HPDE6-E6E7 (cell line): Measurements from ENCODE around the gene ZMPSTE24.

Experiments
- DNase-seq: peaks from one replicate; pipeline ENCODE4 v3.0.0; 2011; ENCODE audit warnings: missing footprints; ENCODE audit errors: extremely low spot score

ZMPSTE24 gene

DNA sequence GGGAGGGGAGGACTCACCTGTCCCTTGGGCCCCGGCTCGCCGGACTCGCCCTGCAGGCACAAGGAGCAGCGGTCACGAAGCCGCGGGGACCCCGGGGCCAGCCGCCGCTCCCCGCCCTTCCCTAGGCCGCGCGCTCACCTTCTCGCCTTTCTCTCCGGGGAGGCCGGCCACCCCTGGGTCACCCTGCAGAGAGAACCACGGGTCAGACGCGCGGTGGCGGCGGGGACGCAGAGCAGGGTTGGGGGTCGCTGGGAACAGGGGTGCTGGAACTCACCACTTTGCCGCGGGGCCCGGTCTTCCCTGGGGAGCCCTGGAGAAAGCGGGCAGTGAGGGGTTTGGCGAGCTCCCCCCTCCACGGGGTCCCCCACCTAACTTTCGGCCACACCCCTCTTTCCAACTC, 45.8 kb downstream of the ZMPSTE24 start:
- DNase-seq, result no peak

DNA sequence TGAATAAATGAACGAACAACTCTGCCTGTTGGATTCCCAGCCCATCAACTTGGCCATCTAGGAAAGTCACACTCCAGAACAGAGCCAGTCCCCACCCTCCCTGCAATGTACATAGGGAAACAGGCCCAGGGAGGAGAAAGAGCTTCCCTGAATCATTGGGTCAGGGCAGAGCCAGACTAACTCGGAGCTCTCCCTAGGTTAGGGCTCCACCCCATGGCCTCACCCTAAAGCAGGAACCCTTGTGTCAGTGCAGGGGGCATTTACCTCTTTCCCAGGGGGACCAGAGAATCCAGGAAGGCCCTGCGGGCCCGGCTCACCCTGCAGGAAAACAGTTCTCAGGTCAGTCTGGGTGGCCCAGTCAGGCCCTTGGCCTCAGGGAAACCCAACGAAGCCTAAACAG, 47.4 kb downstream of the ZMPSTE24 start:
- no peak for DNase-seq

DNA sequence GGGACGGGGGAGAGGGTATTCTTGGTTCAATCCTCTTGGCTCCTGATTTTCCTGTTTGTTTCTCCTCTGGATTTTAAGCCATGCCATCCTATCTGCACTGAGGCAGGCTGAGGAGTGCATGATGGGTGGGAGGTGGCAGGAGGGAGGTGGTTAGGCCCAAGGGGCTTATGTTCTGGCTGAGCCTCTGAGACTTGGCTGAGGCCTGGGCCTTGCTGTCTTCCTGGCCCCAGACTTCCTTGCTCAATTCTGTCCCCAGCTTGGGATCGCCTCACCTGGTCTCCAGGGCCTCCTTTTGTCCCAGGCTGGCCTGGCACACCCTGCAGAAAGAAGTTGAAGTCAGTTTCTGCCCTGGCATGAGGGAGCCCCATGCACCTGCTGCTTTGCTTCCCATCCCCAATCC, 47.8 kb downstream of the ZMPSTE24 start:
- no peak for DNase-seq

DNA sequence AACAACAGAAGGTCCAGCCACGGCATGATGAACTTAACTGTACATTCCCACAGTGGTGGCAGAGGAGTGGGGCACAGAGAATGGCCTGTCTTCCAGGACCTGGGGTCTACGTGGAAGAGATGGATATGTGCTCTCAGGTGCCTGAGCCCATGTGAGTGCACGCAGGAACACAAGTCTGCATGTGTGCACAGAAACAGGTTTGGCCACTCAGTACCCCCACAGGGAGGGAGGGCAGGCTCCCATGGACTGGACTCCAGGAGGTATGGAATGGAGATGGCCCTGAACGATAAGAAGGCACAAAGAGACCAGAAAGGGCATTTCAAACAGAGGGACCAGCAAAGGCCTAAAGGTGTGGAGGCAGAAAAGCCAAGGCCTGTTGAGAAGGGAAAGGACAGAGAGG, 48.3 kb downstream of the ZMPSTE24 start:
- DNase-seq, result no peak

DNA sequence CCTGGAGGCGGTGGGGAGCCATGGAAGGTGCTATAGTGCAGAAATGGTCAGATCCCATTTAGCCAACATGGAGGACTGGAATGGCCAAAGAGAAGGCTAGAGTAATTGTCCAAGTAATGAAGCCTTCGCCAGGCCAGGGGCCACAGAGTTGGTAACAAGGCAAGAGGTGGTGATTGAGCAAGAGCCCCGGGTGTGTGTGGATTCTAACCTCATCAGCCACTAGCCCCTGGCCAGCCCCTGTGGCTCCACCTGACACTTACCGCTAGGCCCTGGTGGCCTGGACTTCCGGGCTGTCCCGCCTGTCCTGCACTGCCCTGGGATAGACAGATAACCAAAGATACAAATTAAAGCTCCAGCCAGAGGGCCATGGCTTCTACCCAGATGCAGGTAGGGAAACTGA, 49.1 kb downstream of the ZMPSTE24 start:
- DNase-seq, result no peak

DNA sequence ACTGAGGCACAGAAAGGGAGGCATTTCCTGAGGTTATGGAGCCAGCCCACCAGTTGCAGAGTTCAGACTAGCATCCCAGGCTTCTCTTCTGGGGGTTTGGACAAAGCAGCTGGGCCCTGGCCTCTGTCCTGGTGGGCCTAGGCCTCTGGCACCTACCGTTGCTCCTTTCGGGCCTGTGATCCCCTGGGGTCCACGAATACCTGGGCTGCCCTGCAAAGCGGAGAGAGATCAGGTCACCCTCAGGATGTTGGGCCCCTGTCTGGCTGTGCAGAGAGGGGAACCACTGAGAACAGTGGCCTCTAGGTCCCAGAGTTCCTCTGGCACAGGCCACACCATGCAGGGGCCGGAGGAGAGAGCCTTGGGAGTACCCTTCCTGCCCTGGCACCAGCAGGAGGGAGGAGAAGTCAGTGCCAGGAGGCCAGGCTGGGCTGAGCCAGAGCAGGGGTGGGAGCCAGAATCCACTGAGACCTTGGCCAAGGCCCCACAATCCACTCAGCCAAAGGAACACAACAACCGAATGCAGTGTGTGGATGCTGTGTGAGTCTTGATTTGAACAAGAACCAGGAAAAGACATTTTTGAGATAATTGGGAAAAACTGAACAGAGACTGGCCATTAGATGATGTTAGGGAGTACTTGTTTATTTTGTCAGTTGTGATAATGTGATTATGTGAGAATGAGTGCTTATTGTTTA, 50.1 kb downstream of the ZMPSTE24 start:
- DNase-seq, result no peak

DNA sequence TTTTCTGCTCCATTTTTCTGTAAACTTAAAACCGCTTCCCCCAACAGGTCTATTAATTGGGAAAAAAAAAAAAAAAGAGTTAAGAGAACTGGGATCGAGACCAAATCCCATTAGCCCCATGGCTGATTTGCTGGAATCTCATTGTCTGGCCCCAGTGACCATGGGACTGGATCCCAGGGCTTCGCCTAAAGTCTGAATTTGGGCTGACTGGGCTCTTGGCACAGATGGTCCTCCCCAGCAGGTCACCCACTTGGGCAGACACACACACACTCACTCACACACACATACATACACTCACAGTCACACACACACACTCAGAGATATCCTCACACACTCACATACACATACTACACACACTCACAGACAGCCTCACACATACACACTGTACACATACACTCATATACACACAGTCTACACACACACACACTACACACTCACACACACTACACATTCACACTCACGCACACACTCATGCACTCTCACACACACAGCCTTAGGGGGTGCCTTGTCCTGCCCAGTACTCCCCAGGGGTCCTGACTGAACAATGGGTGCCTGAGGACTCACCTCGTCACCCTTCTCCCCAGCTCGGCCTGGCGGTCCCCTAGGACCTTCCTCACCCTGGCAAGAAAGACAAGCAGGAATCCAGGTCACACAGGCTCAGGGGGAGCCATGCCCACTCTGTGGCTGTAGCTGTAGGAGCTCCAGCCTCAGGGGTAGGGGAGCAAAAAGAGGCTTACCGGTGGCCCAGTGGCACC, 51.5 kb downstream of the ZMPSTE24 start:
- DNase-seq, result no peak

DNA sequence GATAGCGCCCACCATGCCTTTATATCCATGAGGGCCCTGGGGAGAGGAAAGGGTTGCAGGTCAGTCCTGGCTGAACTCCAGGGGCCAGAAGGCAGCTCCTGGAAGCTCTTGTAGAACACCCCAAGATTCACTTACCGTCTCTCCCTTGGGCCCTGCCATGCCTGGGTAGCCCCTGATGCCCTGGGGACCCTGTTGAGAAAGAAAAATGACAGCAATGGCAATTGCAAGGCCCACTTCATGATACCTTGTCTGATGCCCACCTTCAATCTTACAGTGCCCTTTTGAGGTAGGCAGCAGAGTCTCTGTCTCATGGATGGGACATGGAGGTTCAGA, 52.1 kb downstream of the ZMPSTE24 start:
- no peak for DNase-seq

DNA sequence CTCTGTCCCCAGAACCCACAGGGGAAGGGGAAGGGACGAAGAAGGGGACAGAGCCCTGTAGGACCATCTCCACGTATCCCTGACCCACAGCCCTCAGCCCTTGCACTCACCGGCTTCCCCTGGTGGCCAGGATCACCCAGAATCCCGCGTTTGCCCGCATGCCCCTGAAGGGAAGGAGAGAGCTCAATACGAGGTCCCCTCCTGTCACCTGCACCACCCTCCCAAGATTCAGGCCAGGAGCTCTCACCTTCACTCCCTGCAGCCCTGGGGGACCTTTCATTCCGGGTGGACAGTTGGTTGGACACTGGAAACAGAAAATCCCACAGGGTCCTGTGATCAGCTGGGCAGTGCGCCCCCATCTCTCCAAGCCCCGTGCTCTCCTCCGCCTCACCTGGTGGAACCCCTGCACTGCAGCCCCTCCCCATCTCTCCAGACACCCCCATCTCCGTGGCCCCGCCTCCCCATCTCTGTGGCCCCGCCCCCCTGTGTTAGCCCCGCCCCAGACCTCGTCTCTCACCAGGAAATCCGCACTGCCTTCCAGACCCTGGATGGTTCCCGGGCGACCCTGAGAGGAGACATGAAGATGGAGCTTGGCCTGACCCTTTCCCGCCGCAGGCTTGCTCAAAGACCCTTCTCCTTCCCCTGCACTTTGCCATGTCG, 53.1 kb downstream of the ZMPSTE24 start:
- no peak for DNase-seq

DNA sequence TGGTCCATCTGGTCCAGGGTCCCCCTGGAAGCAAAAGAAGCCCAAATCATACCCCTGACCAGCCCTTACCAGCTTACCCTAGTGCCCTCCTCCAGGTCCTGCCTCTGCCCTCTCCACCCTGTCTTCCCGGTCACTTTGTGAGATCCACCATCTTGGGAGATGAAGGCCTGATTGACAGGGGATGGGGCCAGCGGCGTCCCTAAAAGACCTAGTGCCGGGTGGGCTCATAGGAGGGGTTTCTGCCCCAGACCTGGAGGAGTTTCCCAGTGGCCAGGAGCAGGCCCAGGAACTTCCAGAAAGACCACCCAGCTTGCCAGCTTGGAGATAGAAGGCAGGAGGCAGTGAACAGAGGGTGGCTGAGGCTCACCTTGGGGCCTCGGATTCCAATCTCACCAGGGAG, 53.7 kb downstream of the ZMPSTE24 start:
- no peak for DNase-seq

DNA sequence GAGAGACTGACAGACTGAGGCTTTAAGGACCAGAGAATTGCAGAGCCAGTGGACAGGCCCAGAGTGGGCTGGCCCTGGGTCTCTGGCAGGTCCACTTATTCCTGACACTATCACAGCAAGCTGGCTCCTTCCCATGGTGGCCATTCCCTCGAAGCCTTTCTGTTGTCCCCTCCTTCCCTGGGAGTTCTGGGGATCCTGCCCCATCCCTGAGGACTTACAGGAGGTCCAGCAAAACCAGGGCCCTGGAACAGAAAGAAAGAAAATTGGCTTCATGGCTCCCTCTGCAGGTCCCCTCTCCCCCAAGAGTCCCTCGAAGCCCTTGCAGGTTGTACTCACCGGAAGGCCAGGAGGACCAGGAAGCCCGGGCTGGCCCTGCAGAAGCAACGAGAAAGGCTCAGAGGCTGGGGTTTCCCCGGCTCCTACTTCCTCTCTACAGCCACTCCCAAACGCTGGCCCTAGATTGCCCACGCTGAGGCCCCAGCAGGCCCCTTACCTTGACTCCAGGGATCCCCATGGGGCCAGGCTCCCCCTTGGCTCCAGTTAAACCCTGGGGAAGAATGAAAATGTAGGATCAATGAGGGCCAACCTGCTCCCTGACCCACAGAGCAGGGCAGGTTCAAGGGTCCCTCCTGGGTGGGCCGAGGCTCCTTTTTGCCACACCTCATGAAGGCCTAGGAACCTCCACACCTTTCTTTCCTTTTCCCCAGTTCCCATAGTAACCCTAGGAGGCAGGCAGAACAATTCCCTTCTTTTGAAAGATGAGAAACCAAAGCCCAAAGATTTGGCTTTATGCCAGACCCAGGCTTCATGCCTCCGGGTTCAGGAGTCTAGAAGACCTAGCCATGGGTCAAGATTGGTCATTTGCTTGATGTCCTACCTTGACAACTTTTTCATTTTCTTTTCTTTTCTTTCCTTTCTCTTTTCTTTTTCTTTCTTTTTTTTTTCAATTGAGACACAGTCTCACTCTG, 54.5 kb downstream of the ZMPSTE24 start:
- DNase-seq, result no peak

DNA sequence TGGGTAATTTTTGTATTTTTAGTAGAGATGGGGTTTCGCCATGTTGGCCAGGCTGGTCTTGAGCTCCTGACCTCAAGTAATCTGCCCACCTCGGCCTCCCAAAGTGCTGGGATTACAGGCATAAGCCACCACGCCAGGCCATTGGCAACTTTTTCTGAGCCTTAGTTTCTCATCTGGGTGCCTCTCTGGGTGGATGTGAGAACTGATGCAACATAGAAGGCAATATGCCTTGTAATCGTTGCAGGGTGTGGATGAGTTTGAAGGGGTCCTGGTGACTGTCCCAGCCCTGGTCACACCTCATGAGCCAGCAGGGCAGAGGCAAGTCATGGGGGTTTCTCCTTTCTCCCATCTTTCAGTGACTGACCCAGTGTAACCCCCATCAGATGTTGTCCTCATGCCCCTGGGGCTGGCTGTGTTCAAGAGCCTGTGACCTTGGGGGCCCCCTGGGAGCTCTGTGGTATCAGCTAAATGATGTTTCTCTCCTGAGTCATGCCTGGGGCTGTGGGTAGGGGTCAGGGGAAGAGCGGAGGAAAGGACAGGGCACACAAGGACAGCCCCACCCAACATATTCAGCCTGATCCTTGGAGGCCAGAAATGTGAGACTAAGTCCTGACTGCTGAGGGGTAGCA, 55.4 kb downstream of the ZMPSTE24 start:
- DNase-seq, result no peak

DNA sequence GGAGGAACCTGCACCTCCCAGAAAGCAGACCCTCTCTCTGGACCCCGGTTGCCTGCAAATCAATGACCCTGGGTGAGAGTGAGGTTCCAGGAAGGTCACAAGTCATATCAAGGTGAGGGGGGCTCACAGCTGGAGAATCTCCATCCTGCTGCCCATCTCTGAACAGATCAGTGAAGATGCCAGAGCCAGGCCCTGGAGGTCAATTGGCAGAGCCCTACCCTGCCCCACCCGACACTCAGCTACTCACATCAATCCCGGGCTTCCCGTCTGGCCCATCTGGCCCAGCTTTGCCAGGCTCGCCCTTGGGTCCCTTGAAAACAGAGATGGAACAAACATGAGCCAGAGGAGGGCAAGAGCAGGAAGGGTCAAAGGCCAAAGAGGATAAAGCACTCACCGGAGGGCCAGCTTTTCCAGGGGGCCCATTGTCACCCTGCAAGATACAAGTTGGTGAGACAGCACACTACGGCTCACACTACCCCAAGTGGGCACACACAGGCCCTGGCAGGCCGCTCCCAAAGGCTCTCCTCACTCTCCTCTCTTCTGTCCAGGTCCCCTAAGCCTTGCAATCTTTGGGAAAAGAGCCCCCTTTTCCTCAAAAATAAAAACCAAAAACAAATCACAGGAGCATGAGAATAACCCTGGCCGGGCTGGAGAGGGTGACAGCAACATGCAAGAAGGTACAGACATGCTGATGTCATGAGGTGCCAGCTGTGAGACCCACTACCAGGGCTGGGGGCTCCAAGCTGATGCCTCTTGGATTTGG, 56.1 kb downstream of the ZMPSTE24 start:
- no peak for DNase-seq

DNA sequence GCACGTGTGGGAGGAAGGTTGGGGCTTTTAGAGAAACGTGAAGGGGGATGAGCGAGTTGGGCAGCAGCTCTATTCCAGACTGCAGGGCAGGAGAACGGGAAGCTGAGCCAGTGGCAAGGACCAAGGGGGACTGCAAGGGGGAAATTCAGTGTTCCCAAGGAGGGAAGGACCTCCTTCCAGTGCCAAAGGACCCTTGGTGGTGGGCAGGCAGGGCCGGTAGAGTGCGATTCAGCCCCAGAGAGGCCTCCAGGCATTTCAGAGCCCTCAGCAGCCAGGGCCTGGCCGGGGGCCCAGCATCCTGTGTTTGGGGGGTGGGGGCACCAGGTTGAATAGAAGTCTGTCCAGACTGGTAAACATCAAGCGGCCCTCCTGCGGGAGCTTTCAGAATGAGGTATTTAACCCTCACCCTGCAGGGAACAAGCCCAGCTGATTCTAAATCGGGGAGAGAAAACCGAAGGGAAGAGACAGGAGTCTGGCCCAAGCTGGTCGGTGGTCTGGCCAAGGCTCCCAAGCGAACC, 56.7 kb downstream of the ZMPSTE24 start:
- no peak for DNase-seq

DNA sequence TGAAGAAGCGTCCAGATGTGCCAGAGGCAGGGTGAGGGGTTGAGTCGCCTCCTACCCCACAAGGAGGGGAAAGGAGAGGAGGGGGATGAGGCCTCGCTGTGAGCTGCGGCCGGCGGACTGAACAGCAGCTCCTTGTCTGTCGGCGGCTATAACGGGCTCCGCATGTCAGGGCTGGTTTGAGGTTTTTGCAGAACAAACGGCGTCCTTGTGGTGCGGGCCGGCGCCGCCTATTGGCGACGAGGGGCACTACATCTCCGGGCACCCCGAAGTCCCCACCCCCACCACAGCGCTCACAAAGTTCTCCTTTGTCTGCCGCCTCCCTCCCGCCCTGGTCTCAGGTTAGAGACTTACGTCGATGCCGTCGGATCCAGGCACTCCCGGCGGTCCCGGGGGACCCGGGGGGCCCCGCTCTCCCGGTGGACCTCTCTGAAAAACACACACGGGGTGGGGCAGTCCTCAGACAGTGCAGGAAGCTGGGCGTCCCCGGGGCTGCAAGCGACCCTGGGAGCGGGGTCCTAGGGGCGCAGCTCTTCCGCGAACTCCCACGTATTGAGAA, 57.3 kb downstream of the ZMPSTE24 start:
- peak; percentile 79 for DNase-seq

DNA sequence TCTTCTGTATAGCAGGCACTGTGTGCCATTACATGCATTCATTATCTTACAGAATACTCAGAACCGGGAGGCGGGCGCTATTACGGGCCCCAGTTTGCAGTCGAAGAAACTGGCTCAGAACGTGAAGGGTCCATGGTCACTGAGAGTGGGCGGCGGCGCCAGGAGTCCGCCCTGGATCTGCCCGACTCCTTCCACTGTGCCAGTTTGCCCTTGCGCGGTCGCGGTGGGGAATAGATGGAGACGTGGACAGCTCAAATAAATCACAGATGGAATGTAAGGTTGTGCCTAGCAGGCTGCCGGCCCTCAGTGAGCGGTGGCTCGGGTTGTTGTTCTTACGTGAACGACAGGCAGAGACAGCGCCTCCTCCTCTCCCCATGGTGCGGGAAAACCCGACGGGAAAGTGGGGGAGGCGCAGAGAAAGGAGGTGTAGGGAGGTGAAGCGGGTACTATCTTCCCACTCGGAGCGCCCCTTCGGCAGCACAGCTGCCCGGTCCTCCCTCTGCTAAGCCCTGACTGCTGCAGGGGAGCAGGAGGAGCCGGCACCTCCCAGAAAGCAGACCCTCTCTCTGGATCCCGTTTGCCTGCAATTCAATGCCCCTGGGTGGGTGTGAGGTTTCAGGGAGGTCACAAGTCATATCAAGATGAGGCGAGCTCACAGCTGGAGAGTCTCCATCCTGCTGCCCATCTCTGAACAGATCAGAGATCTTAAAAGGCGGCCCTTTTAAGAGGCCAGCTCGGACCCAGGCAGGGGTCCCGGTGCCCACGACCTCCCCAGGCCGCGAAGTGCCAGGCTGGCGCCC, 58.0 kb downstream of the ZMPSTE24 start:
- DNase-seq, result no peak

DNA sequence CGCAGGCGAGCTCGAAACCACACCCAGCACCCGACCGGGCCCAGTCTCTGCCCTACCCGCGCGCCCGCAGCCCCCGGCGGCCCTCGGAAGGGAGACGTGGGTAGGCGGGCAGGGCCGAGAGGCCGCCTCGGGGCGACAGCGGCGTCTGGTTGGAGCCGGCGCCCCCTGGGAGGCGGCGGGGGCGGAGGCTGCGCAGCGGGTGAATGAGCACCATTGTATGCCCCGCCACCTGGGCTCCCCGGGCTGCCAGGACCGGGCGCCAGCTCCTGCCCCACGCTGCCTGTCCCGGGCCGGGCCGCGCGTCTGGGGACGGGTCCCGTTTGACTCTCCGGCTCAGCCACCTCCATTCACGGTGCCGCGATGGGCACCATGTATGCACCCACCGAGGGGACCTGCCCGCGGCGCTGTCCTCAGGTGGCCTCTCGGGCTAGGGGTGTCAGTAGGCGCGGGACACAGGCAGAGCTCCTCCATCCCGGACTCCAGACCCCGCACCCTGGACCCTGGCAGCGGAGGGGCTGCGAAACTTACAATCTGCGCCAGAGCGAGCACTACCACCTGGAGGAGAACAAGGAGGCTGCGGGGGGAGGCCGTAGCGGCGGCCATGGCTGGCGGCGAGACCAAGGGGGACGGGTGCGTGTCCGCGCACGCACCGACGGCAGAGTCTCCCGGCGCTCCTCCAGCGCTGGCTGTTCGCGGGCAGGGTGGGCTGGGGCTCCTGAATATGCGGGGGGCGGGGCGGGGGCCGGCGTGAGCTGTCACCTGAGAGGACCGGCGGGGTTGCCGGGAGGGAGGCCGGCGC, 58.8 kb downstream of the ZMPSTE24 start, which contains the start of gene COL9A2:
TSS of gene COL9A2 (minus strand) at position 692 of the 799 bp plus-strand sequence. CDS start at position 603, 89 bp downstream.
- DNase-seq, result no peak

DNA sequence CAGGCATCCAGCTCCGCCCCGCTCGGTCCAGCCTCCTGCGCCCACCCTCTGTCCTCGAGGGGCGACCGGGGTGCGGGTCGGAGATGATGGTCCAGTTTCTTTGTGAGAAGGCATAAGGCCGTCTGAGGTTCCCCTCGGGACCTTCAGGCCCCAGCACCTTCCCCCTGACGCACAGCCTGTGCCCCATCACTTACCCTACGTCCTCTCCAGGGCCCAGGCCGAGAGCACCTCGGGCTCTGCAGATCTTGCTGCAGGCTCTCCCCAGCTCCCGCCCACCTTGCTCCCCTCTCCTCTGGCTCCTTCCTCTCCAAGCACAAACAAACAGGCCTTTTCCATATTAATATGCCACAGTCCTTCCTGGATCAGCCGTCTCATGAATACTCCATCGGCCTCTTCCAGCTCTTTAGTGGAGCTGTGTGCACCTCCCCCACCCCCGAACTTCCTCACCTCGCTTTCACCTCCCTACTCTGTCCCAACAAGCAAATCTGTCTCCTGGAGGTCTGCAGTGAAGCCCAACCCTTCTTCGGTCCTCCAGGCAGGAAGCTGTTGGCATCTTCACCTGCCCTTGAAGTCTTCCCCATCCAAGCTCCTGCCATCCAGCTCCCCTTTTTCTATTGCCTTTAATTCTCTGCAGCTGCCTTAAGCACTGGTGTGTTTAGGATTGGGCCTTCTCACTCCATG, 59.5 kb downstream of the ZMPSTE24 start:
- DNase-seq, result no peak
